Endodermal cell (in vitro differentiated cells): ENCODE data around the gene AGO3. TPM values are rescaled to one million over a fixed set of nuclear protein-coding genes. Genes with fewer than 3 reads are reported as not detected.

ENCODE experiments used
- DNase-seq: peaks from one replicate; pipeline ENCODE4 v3.0.0-alpha.2; 2017
- H3K27ac ChIP-seq: 2 replicates; pipeline ENCODE4 v1.5.1; 2013; ENCODE audit warnings: mild to moderate bottlenecking, low read depth, low read length, moderate library complexity
- H3K27me3 ChIP-seq: 2 replicates; pipeline ENCODE4 v1.6.1; 2013; ENCODE audit warnings: mild to moderate bottlenecking, low read length, moderate library complexity; ENCODE audit not compliant: insufficient read depth, control insufficient read depth, poor library complexity, severe bottlenecking
- H3K36me3 ChIP-seq: 2 replicates; pipeline ENCODE4 v1.7.0; 2013; ENCODE audit warnings: mild to moderate bottlenecking, low read length, moderate library complexity; ENCODE audit not compliant: control insufficient read depth, insufficient read depth
- H3K4me1 ChIP-seq: one replicate; pipeline ENCODE4 v1.7.0; 2013; ENCODE audit warnings: low read length; ENCODE audit not compliant: control insufficient read depth, insufficient read depth
- H3K4me3 ChIP-seq: 2 replicates; pipeline ENCODE4 v1.5.1; 2013; ENCODE audit warnings: mild to moderate bottlenecking, low read length, moderate library complexity
- H3K9ac ChIP-seq: 2 replicates; pipeline ENCODE4 v1.6.1; 2013; ENCODE audit warnings: mild to moderate bottlenecking, low read length, moderate library complexity; ENCODE audit not compliant: poor library complexity, severe bottlenecking; ENCODE audit errors: extremely low read depth
- H3K9me3 ChIP-seq: 2 replicates; pipeline ENCODE4 v1.6.1; 2013; ENCODE audit warnings: mild to moderate bottlenecking, low read length, moderate library complexity; ENCODE audit not compliant: control insufficient read depth
- H3K27ac Mint-ChIP-seq: 2 replicates; pipeline ENCODE4 v1.8.0; 2020; ENCODE audit warnings: mixed read lengths
- H3K27me3 Mint-ChIP-seq: 2 replicates; pipeline ENCODE4 v1.8.0; 2021; ENCODE audit warnings: mild to moderate bottlenecking, mixed read lengths; ENCODE audit not compliant: insufficient read depth
- H3K36me3 Mint-ChIP-seq: 2 replicates; pipeline ENCODE4 v1.8.0; 2020; ENCODE audit warnings: low read depth, mixed read lengths
- H3K4me1 Mint-ChIP-seq: 2 replicates; pipeline ENCODE4 v1.8.0; 2020; ENCODE audit warnings: mixed read lengths
- H3K4me3 Mint-ChIP-seq: 2 replicates; pipeline ENCODE4 v1.8.0; 2020; ENCODE audit warnings: mild to moderate bottlenecking, moderate library complexity, mixed read lengths
- H3K9me3 Mint-ChIP-seq: 2 replicates; pipeline ENCODE4 v1.8.0; 2020; ENCODE audit warnings: mild to moderate bottlenecking, mixed read lengths
- WGBS, 2 experiments: methylation state at CpG; one replicate each; pipeline versions ENCODE4 v1.1.5 to v1.1.7; 2013; ENCODE audit warnings: missing lambda C conversion rate in 2 of 2, mixed read lengths in 1 of 2; ENCODE audit not compliant: insufficient coverage in 1 of 2, insufficient read length in 1 of 2; 5-methylcytosine and 5-hydroxymethylcytosine counted together
- total RNA-seq, 2 donors: library from RNA; stranded (reverse); fragmentation: NEBNext Ultra II Directional in 1 of 2; extraction: Animal tissue kit (Norgen Biotek cat#: 25700) in 1 of 2; gene quantifications; 2 replicates in 1 of 2; 3 replicates in 1 of 2; pipeline ENCODE4 v1.2.1, GENCODE V29; 2021
- TF ChIP-seq, protein P1 (sequence below): fragments of 200-600 bp; sonication (generic); conservative IDR thresholded peaks from 2 replicates; pipeline ENCODE4 v1.5.0; 2021; ENCODE audit warnings: antibody characterized with exemption, mild to moderate bottlenecking

Gene AGO3
- total RNA-seq, 2 donors from 2014 or later, result 32.8 to 39.8 TPM

DNA sequence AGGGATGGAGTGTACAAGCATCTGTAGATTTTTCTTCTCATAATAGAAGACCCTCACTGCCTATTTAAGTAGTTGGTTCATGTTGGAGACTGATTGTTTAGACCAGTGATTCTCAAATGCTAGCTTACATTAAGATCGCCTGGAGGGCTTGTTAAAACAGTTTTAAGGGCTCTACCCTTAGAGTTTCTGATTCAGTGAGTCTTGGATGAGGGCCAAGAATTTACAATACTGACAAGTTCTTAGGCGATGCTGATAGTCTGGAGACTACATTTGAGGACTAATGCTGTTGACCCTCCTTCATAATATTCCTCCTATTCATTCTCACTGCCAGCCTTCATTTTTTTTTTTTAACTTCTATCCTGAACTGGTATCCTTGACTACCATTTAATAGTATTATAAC, 15.2 kb upstream of the AGO3 start:
- WGBS, 2 experiments, result 95 to 97% methylated on average over 2 of the region's 2 CpGs
- DNase-seq, result no peak
- Histone ChIP-seq H3K27ac (no peak overlapping the region), H3K36me3 (peaks cover 83% of the 10 kb centered on the region), H3K4me3 (no peak overlapping the region), H3K9ac (no peak overlapping the region), H3K9me3 (no peaks in the 10 kb centered on the region), H3K4me1 (peaks cover 8% of the 10 kb centered on the region), H3K27me3 (no peaks in the 10 kb centered on the region)
- Mint-ChIP-seq H3K27ac (no peak overlapping the region), H3K4me3 (no peak overlapping the region), H3K9me3 (no peaks in the 10 kb centered on the region), H3K4me1 (peaks cover 10% of the 10 kb centered on the region), H3K36me3 (peaks cover 86% of the 10 kb centered on the region), H3K27me3 (no peaks in the 10 kb centered on the region)
- TF ChIP-seq, protein P1, sequence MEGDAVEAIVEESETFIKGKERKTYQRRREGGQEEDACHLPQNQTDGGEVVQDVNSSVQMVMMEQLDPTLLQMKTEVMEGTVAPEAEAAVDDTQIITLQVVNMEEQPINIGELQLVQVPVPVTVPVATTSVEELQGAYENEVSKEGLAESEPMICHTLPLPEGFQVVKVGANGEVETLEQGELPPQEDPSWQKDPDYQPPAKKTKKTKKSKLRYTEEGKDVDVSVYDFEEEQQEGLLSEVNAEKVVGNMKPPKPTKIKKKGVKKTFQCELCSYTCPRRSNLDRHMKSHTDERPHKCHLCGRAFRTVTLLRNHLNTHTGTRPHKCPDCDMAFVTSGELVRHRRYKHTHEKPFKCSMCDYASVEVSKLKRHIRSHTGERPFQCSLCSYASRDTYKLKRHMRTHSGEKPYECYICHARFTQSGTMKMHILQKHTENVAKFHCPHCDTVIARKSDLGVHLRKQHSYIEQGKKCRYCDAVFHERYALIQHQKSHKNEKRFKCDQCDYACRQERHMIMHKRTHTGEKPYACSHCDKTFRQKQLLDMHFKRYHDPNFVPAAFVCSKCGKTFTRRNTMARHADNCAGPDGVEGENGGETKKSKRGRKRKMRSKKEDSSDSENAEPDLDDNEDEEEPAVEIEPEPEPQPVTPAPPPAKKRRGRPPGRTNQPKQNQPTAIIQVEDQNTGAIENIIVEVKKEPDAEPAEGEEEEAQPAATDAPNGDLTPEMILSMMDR, result no peak

DNA sequence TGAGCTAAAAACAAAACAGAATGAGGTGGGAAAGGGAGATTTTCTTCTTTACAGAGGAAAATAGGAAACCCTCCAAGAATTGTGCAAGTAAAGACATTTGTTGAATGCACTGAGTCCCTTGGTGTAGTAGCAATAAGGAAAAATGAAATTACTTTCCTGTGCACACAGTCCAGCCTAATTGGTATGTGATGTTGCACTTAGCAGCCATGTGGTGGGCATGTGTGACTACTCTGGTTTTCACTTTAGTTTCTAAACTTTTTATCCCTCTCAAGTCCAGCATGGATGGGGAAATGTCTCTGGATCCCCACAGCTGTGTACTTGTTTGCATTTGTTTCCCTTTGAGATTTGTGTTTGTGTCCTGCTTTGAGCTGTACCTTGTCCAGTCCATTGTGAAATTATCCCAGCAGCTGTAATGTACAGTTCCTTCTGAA, 7.1 kb upstream of the AGO3 start:
- H3K36me3 ChIP-seq, result peaks cover 41% of the 10 kb centered on the region
- Mint-ChIP-seq H3K36me3 (peaks cover 38% of the 10 kb centered on the region), H3K9me3 (no peaks in the 10 kb centered on the region), H3K27me3 (no peaks in the 10 kb centered on the region), H3K4me1 (no peaks in the 10 kb centered on the region), H3K4me3 (no peak overlapping the region), H3K27ac (no peak overlapping the region)
- H3K27me3 ChIP-seq, result no peaks in the 10 kb centered on the region
- no peak overlapping the region for H3K27ac ChIP-seq
- TF ChIP-seq, protein P1, result no peak
- DNase-seq, result no peak
- H3K9me3 ChIP-seq, result no peaks in the 10 kb centered on the region
- H3K4me3 ChIP-seq, result no peak overlapping the region
- no peaks in the 10 kb centered on the region for H3K4me1 ChIP-seq
- no peak overlapping the region for H3K9ac ChIP-seq

DNA sequence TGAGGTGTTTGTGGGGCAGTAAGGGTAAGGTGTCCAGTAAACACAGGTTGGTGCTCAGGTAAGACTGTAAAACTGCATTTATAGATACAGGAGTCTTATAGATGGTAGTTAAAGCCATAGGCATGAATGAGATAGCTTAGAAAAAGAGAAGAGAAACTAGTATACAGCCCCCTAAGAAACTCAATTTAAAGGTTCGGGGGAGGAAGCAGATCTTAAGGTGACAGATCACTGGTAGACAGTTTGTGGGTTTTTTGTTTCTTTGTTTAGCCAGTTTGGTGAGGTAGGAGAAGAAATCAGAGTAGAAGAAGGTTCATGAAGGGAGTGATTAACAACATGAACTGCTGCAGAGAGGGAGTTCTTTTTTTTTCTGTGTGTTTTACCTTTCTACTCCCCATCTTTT, 6.1 kb upstream of the AGO3 start:
- no peaks in the 10 kb centered on the region for H3K27me3 Mint-ChIP-seq
- peaks cover 3% of the 10 kb centered on the region for H3K4me1 Mint-ChIP-seq
- no peaks in the 10 kb centered on the region for H3K4me1 ChIP-seq
- peaks cover 31% of the 10 kb centered on the region for H3K36me3 ChIP-seq
- no peak for DNase-seq
- H3K4me3 ChIP-seq, result no peak overlapping the region
- H3K4me3 Mint-ChIP-seq, result no peak overlapping the region
- 81% methylated on average over 1 of the region's 1 CpG; no CpG with 5 or more reads in 1 of the 2 experiments for WGBS, 2 experiments
- no peak overlapping the region for H3K27ac Mint-ChIP-seq
- H3K27ac ChIP-seq, result no peak overlapping the region
- peaks cover 27% of the 10 kb centered on the region for H3K36me3 Mint-ChIP-seq
- H3K27me3 ChIP-seq, result no peaks in the 10 kb centered on the region
- TF ChIP-seq, protein P1, result no peak
- no peak overlapping the region for H3K9ac ChIP-seq
- H3K9me3 Mint-ChIP-seq, result no peaks in the 10 kb centered on the region
- no peaks in the 10 kb centered on the region for H3K9me3 ChIP-seq
